HepG2 (cell line): ENCODE data around the gene CUL5. TPM values are rescaled to one million over a fixed set of nuclear protein-coding genes. Genes with fewer than 3 reads are reported as not detected.

Source experiments
- BRD4 ChIP-seq: sonication (generic); formaldehyde crosslinking; IDR thresholded peaks from 2 replicates; pipeline ENCODE4 v1.4.0; 2020; ENCODE audit warnings: missing genetic modification reagents
- CERS6 ChIP-seq: sonication (generic); formaldehyde crosslinking; IDR thresholded peaks from 2 replicates; pipeline ENCODE4 v1.5.0; 2020; ENCODE audit warnings: missing genetic modification reagents
- CSRNP1 ChIP-seq: sonication (generic); formaldehyde crosslinking; IDR thresholded peaks from 2 replicates; pipeline ENCODE4 v1.8.1; 2023; ENCODE audit warnings: mild to moderate bottlenecking, missing genetic modification reagents
- KDM4B ChIP-seq: sonication (generic); formaldehyde crosslinking; IDR thresholded peaks from 2 replicates; pipeline ENCODE4 v1.4.0; 2020; ENCODE audit warnings: missing genetic modification reagents
- KIAA2018 ChIP-seq: sonication (generic); formaldehyde crosslinking; IDR thresholded peaks from 2 replicates; pipeline ENCODE4 v1.5.0; 2020; ENCODE audit warnings: mild to moderate bottlenecking, missing genetic modification reagents, borderline replicate concordance
- KMT2B ChIP-seq: IDR thresholded peaks from 2 replicates; pipeline ENCODE4 v1.6.1; 2016; ENCODE audit warnings: missing genetic modification reagents, missing compliant biosample characterization
- SOX13 ChIP-seq, 3 experiments: fragments of 450-650 bp in 1 of 3; sonication (generic) in 1 of 3; formaldehyde crosslinking in 1 of 3; IDR thresholded peaks in 2 of 3; conservative IDR thresholded peaks in 1 of 3; 2 replicates each; pipeline versions ENCODE4 v1.5.0 to v1.6.1; 2016 to 2020; ENCODE audit warnings: antibody characterized with exemption in 1 of 3, mild to moderate bottlenecking in 1 of 3, missing compliant biosample characterization in 1 of 3, missing genetic modification reagents in 1 of 3, moderate library complexity in 1 of 3
- ZNF230 ChIP-seq: sonication (generic); formaldehyde crosslinking; IDR thresholded peaks from 2 replicates; pipeline ENCODE4 v1.4.0; 2020; ENCODE audit warnings: mild to moderate bottlenecking, missing genetic modification reagents
- ZNF33A ChIP-seq: sonication (generic); formaldehyde crosslinking; IDR thresholded peaks from 2 replicates; pipeline ENCODE4 v1.5.1; 2020; ENCODE audit warnings: missing genetic modification reagents, mild to moderate bottlenecking, moderate library complexity, borderline replicate concordance
- ZNF629 ChIP-seq: sonication (generic); formaldehyde crosslinking; conservative IDR thresholded peaks from 2 replicates; pipeline ENCODE4 v1.5.0; 2020; ENCODE audit warnings: missing genetic modification reagents
- ZNF776 ChIP-seq: sonication (generic); formaldehyde crosslinking; IDR thresholded peaks from 2 replicates; pipeline ENCODE4 v1.4.0; 2020; ENCODE audit warnings: mild to moderate bottlenecking, missing genetic modification reagents
- ZNF883 ChIP-seq: sonication (generic); formaldehyde crosslinking; IDR thresholded peaks from 2 replicates; pipeline ENCODE4 v1.5.1; 2020; ENCODE audit warnings: mild to moderate bottlenecking, missing genetic modification reagents; ENCODE audit errors: not compliant biosample characterization
- polyA plus RNA-seq, 8 experiments: library from polyadenylated mRNA; depleted of rRNA in 3 of 8; stranded (reverse) in 7 of 8; unstranded in 1 of 8; fragments of >200 nt; fragmentation: Illumina TruSeq in 4 of 8; extraction: Trizol in 4 of 8; gene quantifications; 2 replicates each; pipeline versions ENCODE4 v1.2.1 to v1.2.3, GENCODE V29; 2011 to 2016; ENCODE audit warnings: low read depth in 4 of 8, missing spikeins in 1 of 8, mixed read lengths in 1 of 8; ENCODE audit not compliant: insufficient read depth in 1 of 8
- total RNA-seq, 5 experiments: library from RNA; depleted of rRNA; stranded (reverse); fragments of >200 nt; fragmentation: Illumina TruSeq; extraction: Trizol; gene quantifications; 2 replicates each; pipeline ENCODE4 v1.2.3, GENCODE V29; 2016; ENCODE audit warnings: low read depth in 1 of 5

CUL5 gene
- total and polyA plus RNA-seq, 2 of the 13 experiments (the other 11 are each of a cell fraction or from before 2014, with no cell fraction given) = 7.0 to 24.7 TPM

- TF ChIP-seq CSRNP1 (peak; percentile 77; the same call in 1 of the 2 replicates), ZNF776 (peak; percentile 94), BRD4 (CRISPR knock-in tag) (peak; percentile 94), ZNF629 (CRISPR knock-in tag) (0 out of 2 replicates have a peak, but pooled peaks have one; percentile 2), KDM4B (CRISPR knock-in tag) (no peak; the same call in 1 of the 2 replicates), KMT2B (peak; percentile 95), ZNF33A (CRISPR knock-in tag) (0 out of 2 replicates have a peak, but pooled peaks have one; percentile 54), CERS6 (CRISPR knock-in tag) (0 out of 2 replicates have a peak, but pooled peaks have one; percentile 67), KIAA2018 (CRISPR knock-in tag) (no peak; the same call in 1 of the 2 replicates), ZNF230 (peak; percentile 88), ZNF883 (peak; percentile 84), SOX13 (IDR thresholded peaks at IDR 0.05) (0 out of 2 replicates have a peak, but pooled peaks have one; percentile 7), SOX13 (CRISPR knock-in tag; conservative IDR thresholded peaks at IDR 0.05 in 1 of 2, IDR thresholded peaks at IDR 0.05 in 1 of 2) (0 out of 4 replicates have a peak, but pooled peaks of 1 of the 2 experiments have one; percentile 32)
Measured at GRCh38 chr11:108008656-108009496, at the start of gene CUL5 (continued).
